ENCODE data around the gene POU2AF3. TPM values are rescaled to one million over a fixed set of nuclear protein-coding genes. Genes with fewer than 3 reads are reported as not detected.
A peak's percentile ranks its signal among the peaks of the same experiment; 100 is the strongest.

Gene POU2AF3
- polyA plus RNA-seq, 4 donors = 3.4 to 13.8 (median 6.4) TPM

- Histone ChIP-seq H3K36me3 (ENCODE audit: control insufficient read depth in 3 of 3, insufficient read depth in 2 of 3, low read depth in 1 of 3, low read length in 3 of 3) (no peaks in the 10 kb centered on the region), H3K9me3 (ENCODE audit: control insufficient read depth in 2 of 2, insufficient read depth in 1 of 2, low read depth in 1 of 2, low read length in 1 of 2) (no peaks in the 10 kb centered on the region), H3K4me1 (ENCODE audit: control insufficient read depth in 3 of 3, insufficient read depth in 2 of 3, low read depth in 1 of 3, low read length in 2 of 3) (peaks cover 2 to 37% (median 3%) of the 10 kb centered on the region in 3 donors), H3K27me3 (ENCODE audit: control insufficient read depth in 3 of 3, insufficient read depth in 3 of 3, low read length in 3 of 3) (no peaks in the 10 kb centered on the region), H3K27ac (ENCODE audit: low read depth in 1 of 3, low read length in 2 of 3) (peak overlapping the region in 2 of 3 donors; percentile 42 to 75), H3K4me3 (ENCODE audit: low read depth in 1 of 3, low read length in 3 of 3) (no peak overlapping the region)
- peak; percentile 60 to 69 for DNase-seq
- 10 to 37% (median 24%) methylated on average over 4 of the region's 4 CpGs for WGBS, 3 donors
- FAIRE-seq = no peak
Observed at GRCh38 chr11:111303461-111303860, 5.1 kb downstream of the POU2AF3 start.

- FAIRE-seq = no peak
- no peak for DNase-seq
- 69 to 80% (median 79%) methylated on average over 5 of the region's 5 CpGs for WGBS, 3 donors
- Histone ChIP-seq H3K27ac (ENCODE audit: low read depth in 1 of 3, low read length in 2 of 3) (no peak overlapping the region), H3K4me3 (ENCODE audit: low read depth in 1 of 3, low read length in 3 of 3) (no peak overlapping the region), H3K36me3 (ENCODE audit: control insufficient read depth in 3 of 3, insufficient read depth in 2 of 3, low read depth in 1 of 3, low read length in 3 of 3) (no peaks in the 10 kb centered on the region), H3K9me3 (ENCODE audit: control insufficient read depth in 2 of 2, insufficient read depth in 1 of 2, low read depth in 1 of 2, low read length in 1 of 2) (no peaks in the 10 kb centered on the region), H3K4me1 (ENCODE audit: control insufficient read depth in 3 of 3, insufficient read depth in 2 of 3, low read depth in 1 of 3, low read length in 2 of 3) (peaks cover 2 to 31% (median 3%) of the 10 kb centered on the region in 3 donors), H3K27me3 (ENCODE audit: control insufficient read depth in 3 of 3, insufficient read depth in 3 of 3, low read length in 3 of 3) (no peaks in the 10 kb centered on the region)
Observed at GRCh38 chr11:111305162-111305802, 6.9 kb downstream of the POU2AF3 start.

- Histone ChIP-seq H3K27me3 (ENCODE audit: control insufficient read depth in 3 of 3, insufficient read depth in 3 of 3, low read length in 3 of 3) (no peaks in the 10 kb centered on the region), H3K4me3 (ENCODE audit: low read depth in 1 of 3, low read length in 3 of 3) (no peak overlapping the region), H3K36me3 (ENCODE audit: control insufficient read depth in 3 of 3, insufficient read depth in 2 of 3, low read depth in 1 of 3, low read length in 3 of 3) (no peaks in the 10 kb centered on the region), H3K27ac (ENCODE audit: low read depth in 1 of 3, low read length in 2 of 3) (no peak overlapping the region), H3K9me3 (ENCODE audit: control insufficient read depth in 2 of 2, insufficient read depth in 1 of 2, low read depth in 1 of 2, low read length in 1 of 2) (no peaks in the 10 kb centered on the region), H3K4me1 (ENCODE audit: control insufficient read depth in 3 of 3, insufficient read depth in 2 of 3, low read depth in 1 of 3, low read length in 2 of 3) (peaks cover 2 to 28% (median 3%) of the 10 kb centered on the region in 3 donors)
- DNase-seq = no peak
- no peak for FAIRE-seq
- 78 to 87% (median 81%) methylated on average over 4 of the region's 4 CpGs for WGBS, 3 donors
Observed at GRCh38 chr11:111305876-111306275, 7.5 kb downstream of the POU2AF3 start.

GRCh38 chr11:111306321-111306720 lies 8.0 kb downstream of the POU2AF3 start:
- Histone ChIP-seq H3K36me3 (ENCODE audit: control insufficient read depth in 3 of 3, insufficient read depth in 2 of 3, low read depth in 1 of 3, low read length in 3 of 3) (no peaks in the 10 kb centered on the region), H3K9me3 (ENCODE audit: control insufficient read depth in 2 of 2, insufficient read depth in 1 of 2, low read depth in 1 of 2, low read length in 1 of 2) (no peaks in the 10 kb centered on the region), H3K27ac (ENCODE audit: low read depth in 1 of 3, low read length in 2 of 3) (no peak overlapping the region), H3K4me3 (ENCODE audit: low read depth in 1 of 3, low read length in 3 of 3) (no peak overlapping the region), H3K27me3 (ENCODE audit: control insufficient read depth in 3 of 3, insufficient read depth in 3 of 3, low read length in 3 of 3) (no peaks in the 10 kb centered on the region), H3K4me1 (ENCODE audit: control insufficient read depth in 3 of 3, insufficient read depth in 2 of 3, low read depth in 1 of 3, low read length in 2 of 3) (peaks cover 2 to 28% (median 3%) of the 10 kb centered on the region in 3 donors)
- DNase-seq = no peak
- FAIRE-seq = no peak
- WGBS, 3 donors = 81 to 84% (median 84%) methylated on average over 5 of the region's 5 CpGs

- peaks cover 0 to 18% (median 2%) of the 10 kb centered on the region in 3 donors for H3K4me1 ChIP-seq (ENCODE audit: control insufficient read depth in 3 of 3, insufficient read depth in 2 of 3, low read depth in 1 of 3, low read length in 2 of 3)
- DNase-seq (peak in 1 of 2 donors; percentile 28), FAIRE-seq (no peak)
- no peaks in the 10 kb centered on the region for H3K36me3 ChIP-seq (ENCODE audit: control insufficient read depth in 3 of 3, insufficient read depth in 2 of 3, low read depth in 1 of 3, low read length in 3 of 3)
- 42 to 69% (median 45%) methylated on average over 3 of the region's 3 CpGs for WGBS, 3 donors
- H3K27me3 ChIP-seq (ENCODE audit: control insufficient read depth in 3 of 3, insufficient read depth in 3 of 3, low read length in 3 of 3) = no peaks in the 10 kb centered on the region
- no peak overlapping the region for H3K27ac ChIP-seq (ENCODE audit: low read depth in 1 of 3, low read length in 2 of 3)
- H3K4me3 ChIP-seq (ENCODE audit: low read depth in 1 of 3, low read length in 3 of 3) = no peak overlapping the region
- H3K9me3 ChIP-seq (ENCODE audit: control insufficient read depth in 2 of 2, insufficient read depth in 1 of 2, low read depth in 1 of 2, low read length in 1 of 2) = no peaks in the 10 kb centered on the region
Observed at GRCh38 chr11:111307472-111308108, 9.2 kb downstream of the POU2AF3 start.

GRCh38 chr11:111308140-111308539 lies 9.8 kb downstream of the POU2AF3 start:
- Histone ChIP-seq H3K36me3 (ENCODE audit: control insufficient read depth in 3 of 3, insufficient read depth in 2 of 3, low read depth in 1 of 3, low read length in 3 of 3) (no peaks in the 10 kb centered on the region), H3K9me3 (ENCODE audit: control insufficient read depth in 2 of 2, insufficient read depth in 1 of 2, low read depth in 1 of 2, low read length in 1 of 2) (no peaks in the 10 kb centered on the region), H3K27me3 (ENCODE audit: control insufficient read depth in 3 of 3, insufficient read depth in 3 of 3, low read length in 3 of 3) (no peaks in the 10 kb centered on the region), H3K27ac (ENCODE audit: low read depth in 1 of 3, low read length in 2 of 3) (no peak overlapping the region), H3K4me1 (ENCODE audit: control insufficient read depth in 3 of 3, insufficient read depth in 2 of 3, low read depth in 1 of 3, low read length in 2 of 3) (peaks cover 0 to 16% (median 2%) of the 10 kb centered on the region in 3 donors), H3K4me3 (ENCODE audit: low read depth in 1 of 3, low read length in 3 of 3) (no peak overlapping the region)
- DNase-seq (peak; percentile 88 to 93), FAIRE-seq (no peak)
- WGBS, 3 donors = 18 to 42% (median 24%) methylated on average over 7 of the region's 7 CpGs

- no peak for FAIRE-seq
- no peak overlapping the region for H3K4me3 ChIP-seq (ENCODE audit: low read depth in 1 of 3, low read length in 3 of 3)
- 73 to 75% (median 74%) methylated on average over 5 of the region's 5 CpGs for WGBS, 3 donors
- no peaks in the 10 kb centered on the region for H3K36me3 ChIP-seq (ENCODE audit: control insufficient read depth in 3 of 3, insufficient read depth in 2 of 3, low read depth in 1 of 3, low read length in 3 of 3)
- DNase-seq = no peak
- H3K9me3 ChIP-seq (ENCODE audit: control insufficient read depth in 2 of 2, insufficient read depth in 1 of 2, low read depth in 1 of 2, low read length in 1 of 2) = no peaks in the 10 kb centered on the region
- H3K27ac ChIP-seq (ENCODE audit: low read depth in 1 of 3, low read length in 2 of 3) = no peak overlapping the region
- no peaks in the 10 kb centered on the region for H3K27me3 ChIP-seq (ENCODE audit: control insufficient read depth in 3 of 3, insufficient read depth in 3 of 3, low read length in 3 of 3)
- H3K4me1 ChIP-seq (ENCODE audit: control insufficient read depth in 3 of 3, insufficient read depth in 2 of 3, low read depth in 1 of 3, low read length in 2 of 3) = peaks cover 0 to 11% (median 0%) of the 10 kb centered on the region in 3 donors
Observed at GRCh38 chr11:111309215-111309915, 11.0 kb downstream of the POU2AF3 start.

GRCh38 chr11:111310088-111310487 lies 11.7 kb downstream of the POU2AF3 start:
- no peak for DNase-seq
- Histone ChIP-seq H3K27ac (ENCODE audit: low read depth in 1 of 3, low read length in 2 of 3) (no peak overlapping the region), H3K36me3 (ENCODE audit: control insufficient read depth in 3 of 3, insufficient read depth in 2 of 3, low read depth in 1 of 3, low read length in 3 of 3) (no peaks in the 10 kb centered on the region), H3K9me3 (ENCODE audit: control insufficient read depth in 2 of 2, insufficient read depth in 1 of 2, low read depth in 1 of 2, low read length in 1 of 2) (no peaks in the 10 kb centered on the region), H3K4me3 (ENCODE audit: low read depth in 1 of 3, low read length in 3 of 3) (no peak overlapping the region), H3K27me3 (ENCODE audit: control insufficient read depth in 3 of 3, insufficient read depth in 3 of 3, low read length in 3 of 3) (no peaks in the 10 kb centered on the region), H3K4me1 (ENCODE audit: control insufficient read depth in 3 of 3, insufficient read depth in 2 of 3, low read depth in 1 of 3, low read length in 2 of 3) (peaks cover 0 to 11% (median 0%) of the 10 kb centered on the region in 3 donors)
- WGBS, 3 donors = 18 to 37% (median 37%) methylated on average over 3 of the region's 3 CpGs
- FAIRE-seq = no peak

All from small intestine (tissue), 7 donors.